ENCODE data around the gene SORCS3. TPM values are rescaled to one million over a fixed set of nuclear protein-coding genes. Genes with fewer than 3 reads are reported as not detected.

Gene SORCS3
- total and polyA plus RNA-seq, 2 donors (not counting 1 experiment from before 2014, with no cell fraction given), result not detected

GRCh38 chr10:104834580-104834979 is 193.5 kb downstream of the SORCS3 start:
- Histone ChIP-seq H3K27ac (ENCODE audit: low read length in 2 of 2) (no peak overlapping the region), H3K4me3 (ENCODE audit: control extremely low read depth in 1 of 5, extremely low read depth in 1 of 5, insufficient read depth in 1 of 5, low read depth in 2 of 5, low read length in 4 of 5) (no peak overlapping the region), H3K27me3 (replicated peaks in 1 of 4; ENCODE audit: control extremely low read depth in 1 of 4, control insufficient read depth in 3 of 4, insufficient read depth in 4 of 4, low read length in 3 of 4) (no peaks in the 10 kb centered on the region), H4K20me1 (ENCODE audit: control insufficient read depth, insufficient read depth, low read length, poor library complexity, severe bottlenecking) (no peaks in the 10 kb centered on the region), H3K9ac (ENCODE audit: low read length) (no peak overlapping the region), H3K36me3 (replicated peaks in 1 of 2; ENCODE audit: control extremely low read depth in 1 of 2, control insufficient read depth in 1 of 2, extremely low read depth in 1 of 2, insufficient read depth in 2 of 2, low read length in 1 of 2) (no peaks in the 10 kb centered on the region), H3K79me2 (ENCODE audit: control insufficient read depth, insufficient read depth, low read length) (no peaks in the 10 kb centered on the region), H2AFZ (ENCODE audit: insufficient read depth, low read depth, low read length, poor library complexity, severe bottlenecking) (no peak overlapping the region), H3K4me1 (ENCODE audit: control insufficient read depth in 2 of 2, insufficient read depth in 2 of 2, low read length in 2 of 2) (no peaks in the 10 kb centered on the region), H3K9me3 (ENCODE audit: control extremely low read depth in 1 of 3, control insufficient read depth in 2 of 3, insufficient read depth in 1 of 3, low read length in 2 of 3) (no peaks in the 10 kb centered on the region), H3K4me2 (replicated peaks; ENCODE audit: low read depth, low read length, poor library complexity, severe bottlenecking) (no peak overlapping the region)
- no peak for TF ChIP-seq CTCF (IDR thresholded peaks at IDR 0.05)
- no peak for TF ChIP-seq EZH2 (IDR thresholded peaks at IDR 0.05; ENCODE audit: borderline replicate concordance, insufficient read depth, low read depth, low read length, poor library complexity, severe bottlenecking)
- ChIA-PET POLR2A (no interaction called here), CTCF (no interaction called here)
- Mint-ChIP-seq H3K27me3 (no peaks in the 10 kb centered on the region), H3K9me3 (ENCODE audit: insufficient read depth) (no peaks in the 10 kb centered on the region), H3K27ac (no peak overlapping the region), H3K4me3 (no peak overlapping the region), H3K4me1 (no peaks in the 10 kb centered on the region)
- no CpG with 5 or more reads among the region's 1 CpG for WGBS (ENCODE audit: insufficient coverage)
- no peak for DNase-seq
- no peak for ATAC-seq (ENCODE audit: low read depth)
- intact Hi-C loops (cut with micrococcal nuclease), result no loop called here

GRCh38 chr10:104835422-104835821 is 194.3 kb downstream of the SORCS3 start:
- no peaks in the 10 kb centered on the region for H4K20me1 ChIP-seq (ENCODE audit: control insufficient read depth, insufficient read depth, low read length, poor library complexity, severe bottlenecking)
- Mint-ChIP-seq H3K4me3 (no peak overlapping the region), H3K9me3 (ENCODE audit: insufficient read depth) (no peaks in the 10 kb centered on the region), H3K4me1 (no peaks in the 10 kb centered on the region), H3K27ac (no peak overlapping the region), H3K27me3 (no peaks in the 10 kb centered on the region)
- no peak overlapping the region for H3K4me2 ChIP-seq (replicated peaks; ENCODE audit: low read depth, low read length, poor library complexity, severe bottlenecking)
- ChIA-PET CTCF (no interaction called here), POLR2A (no interaction called here)
- H3K27me3 ChIP-seq (replicated peaks in 1 of 4; ENCODE audit: control extremely low read depth in 1 of 4, control insufficient read depth in 3 of 4, insufficient read depth in 4 of 4, low read length in 3 of 4), result no peaks in the 10 kb centered on the region
- DNase-seq, result no peak
- 17% methylated on average over 1 of the region's 2 CpGs for WGBS (ENCODE audit: insufficient coverage)
- no peaks in the 10 kb centered on the region for H3K79me2 ChIP-seq (ENCODE audit: control insufficient read depth, insufficient read depth, low read length)
- TF ChIP-seq EZH2 (IDR thresholded peaks at IDR 0.05; ENCODE audit: borderline replicate concordance, insufficient read depth, low read depth, low read length, poor library complexity, severe bottlenecking), result no peak
- TF ChIP-seq CTCF (IDR thresholded peaks at IDR 0.05), result no peak
- H3K4me3 ChIP-seq (ENCODE audit: control extremely low read depth in 1 of 5, extremely low read depth in 1 of 5, insufficient read depth in 1 of 5, low read depth in 2 of 5, low read length in 4 of 5), result no peak overlapping the region
- ATAC-seq (ENCODE audit: low read depth), result no peak
- no peak overlapping the region for H3K9ac ChIP-seq (ENCODE audit: low read length)
- H3K4me1 ChIP-seq (ENCODE audit: control insufficient read depth in 2 of 2, insufficient read depth in 2 of 2, low read length in 2 of 2), result no peaks in the 10 kb centered on the region
- no peak overlapping the region for H3K27ac ChIP-seq (ENCODE audit: low read length in 2 of 2)
- intact Hi-C loops (cut with micrococcal nuclease), result no loop called here
- no peak overlapping the region for H2AFZ ChIP-seq (ENCODE audit: insufficient read depth, low read depth, low read length, poor library complexity, severe bottlenecking)
- H3K9me3 ChIP-seq (ENCODE audit: control extremely low read depth in 1 of 3, control insufficient read depth in 2 of 3, insufficient read depth in 1 of 3, low read length in 2 of 3), result no peaks in the 10 kb centered on the region
- no peaks in the 10 kb centered on the region for H3K36me3 ChIP-seq (replicated peaks in 1 of 2; ENCODE audit: control extremely low read depth in 1 of 2, control insufficient read depth in 1 of 2, extremely low read depth in 1 of 2, insufficient read depth in 2 of 2, low read length in 1 of 2)

Measured in B cell (primary cell).